DND-41 (cell line): ENCODE results near the gene ADD2.

ENCODE experiments used
- ATAC-seq: fragments of 200-7000 bp; cut with Tn5 transposase; 3 replicates; pipeline ENCODE4 v1.9.1; 2021; ENCODE audit warnings: low read depth; ENCODE audit not compliant: insufficient read depth
- DNase-seq: peaks from one replicate; pipeline ENCODE4 v3.0.0-alpha.2; 2020
- H2AFZ ChIP-seq: 2 replicates; pipeline ENCODE4 v1.6.0; 2012; ENCODE audit warnings: low read depth, low read length
- H3K27ac ChIP-seq: 2 replicates; pipeline ENCODE4 v1.5.1; 2012; ENCODE audit warnings: low read length, inconsistent platforms
- H3K27me3 ChIP-seq: fragments of 200-600 bp; sonication (generic); 2 replicates; pipeline ENCODE4 v1.6.0; 2012; ENCODE audit warnings: low read length, mild to moderate bottlenecking, inconsistent platforms; ENCODE audit not compliant: insufficient read depth, poor library complexity
- H3K36me3 ChIP-seq: 2 replicates; pipeline ENCODE4 v1.5.1; 2012; ENCODE audit warnings: low read length, inconsistent platforms; ENCODE audit not compliant: insufficient read depth
- H3K4me1 ChIP-seq: 2 replicates; pipeline ENCODE4 v1.5.1; 2012; ENCODE audit warnings: mild to moderate bottlenecking, low read length; ENCODE audit not compliant: insufficient read depth
- H3K4me2 ChIP-seq: 2 replicates; pipeline ENCODE4 v1.6.0; 2012; ENCODE audit warnings: mild to moderate bottlenecking, moderate library complexity, low read length, inconsistent platforms; ENCODE audit not compliant: insufficient read depth
- H3K4me3 ChIP-seq, 2 experiments: fragments of 200-600 bp in 1 of 2; shearing (Covaris generic) in 1 of 2; 2 replicates each; pipeline ENCODE4 v1.5.1; 2012 to 2016; ENCODE audit warnings: inconsistent platforms in 2 of 2, low read length in 2 of 2, mild to moderate bottlenecking in 2 of 2, low read depth in 1 of 2, moderate library complexity in 1 of 2
- H3K79me2 ChIP-seq: 2 replicates; pipeline ENCODE4 v1.6.0; 2012; ENCODE audit warnings: low read length, inconsistent platforms; ENCODE audit not compliant: insufficient read depth
- H3K9ac ChIP-seq: 2 replicates; pipeline ENCODE4 v1.6.0; 2012; ENCODE audit warnings: low read depth, mild to moderate bottlenecking, inconsistent platforms, low read length, moderate library complexity
- H3K9me3 ChIP-seq: 2 replicates; pipeline ENCODE4 v1.5.1; 2012; ENCODE audit warnings: low read length, moderate library complexity, mild to moderate bottlenecking, inconsistent platforms; ENCODE audit not compliant: insufficient read depth, severe bottlenecking
- H4K20me1 ChIP-seq: 2 replicates; pipeline ENCODE4 v1.6.0; 2012; ENCODE audit warnings: low read length; ENCODE audit not compliant: insufficient read depth
- EZH2 ChIP-seq: IDR thresholded peaks from 3 replicates; pipeline ENCODE4 v1.6.1; 2012; ENCODE audit warnings: borderline replicate concordance, low read depth, mild to moderate bottlenecking, moderate library complexity, low read length, inconsistent platforms; ENCODE audit not compliant: severe bottlenecking
- TF ChIP-seq, protein P1 (sequence below): IDR thresholded peaks from 2 replicates; pipeline ENCODE4 v1.5.1; 2012; ENCODE audit warnings: borderline replicate concordance, low read length, moderate library complexity, mild to moderate bottlenecking; ENCODE audit not compliant: poor library complexity, severe bottlenecking; ENCODE audit errors: extremely low read depth

Gene ADD2

DNA sequence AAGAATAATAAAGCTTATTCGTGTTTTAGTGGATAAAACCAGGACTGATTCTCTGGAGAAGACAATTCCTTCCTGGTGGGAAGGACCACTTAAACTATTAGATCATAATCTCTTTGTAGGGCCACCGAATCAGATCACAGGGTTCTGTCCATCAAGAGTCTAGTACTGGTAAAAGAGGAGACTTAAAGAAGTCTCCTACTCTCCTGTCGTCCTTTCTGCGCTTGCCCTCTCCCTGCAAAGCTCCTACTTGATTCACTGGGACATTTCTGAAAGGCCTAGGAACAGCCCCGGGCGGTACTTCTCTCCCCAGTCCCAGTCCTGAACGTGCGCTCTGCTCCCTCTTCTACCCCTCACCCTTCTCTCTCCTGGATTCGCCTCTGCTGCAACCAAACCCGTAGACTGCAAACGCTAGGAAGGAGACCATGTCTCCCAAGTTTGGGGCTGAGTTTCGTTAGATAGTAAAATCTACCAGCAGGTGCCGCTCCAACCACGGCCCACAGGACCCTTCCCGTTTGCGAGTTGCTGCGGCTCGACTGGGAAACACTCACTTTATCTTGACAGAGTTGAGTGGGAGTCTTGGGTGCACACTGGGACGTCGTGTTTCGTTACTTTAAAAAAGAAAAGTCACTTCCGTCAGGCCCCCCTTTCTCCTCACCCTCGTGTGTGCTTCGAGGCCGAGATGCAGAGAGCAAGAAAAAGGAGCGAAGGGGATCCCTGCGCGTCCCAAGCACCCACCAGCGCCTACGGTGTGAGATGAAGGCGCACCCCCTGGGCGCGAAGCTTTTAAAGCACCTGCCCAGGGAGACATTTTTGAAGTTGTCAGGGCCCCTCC, 21.5 kb upstream of the ADD2 start:
- peak; percentile 25 for DNase-seq
- Histone ChIP-seq H3K79me2 (no peaks in the 10 kb centered on the region), H3K27me3 (peaks cover 13% of the 10 kb centered on the region), H3K36me3 (no peaks in the 10 kb centered on the region), H2AFZ (no peak overlapping the region), H3K9me3 (no peaks in the 10 kb centered on the region), H3K4me2 (no peak overlapping the region), H3K4me3 (no peak overlapping the region), H4K20me1 (no peaks in the 10 kb centered on the region), H3K27ac (no peak overlapping the region), H3K4me1 (no peaks in the 10 kb centered on the region), H3K9ac (no peak overlapping the region)
- TF ChIP-seq EZH2 = no peak
- TF ChIP-seq, protein P1, sequence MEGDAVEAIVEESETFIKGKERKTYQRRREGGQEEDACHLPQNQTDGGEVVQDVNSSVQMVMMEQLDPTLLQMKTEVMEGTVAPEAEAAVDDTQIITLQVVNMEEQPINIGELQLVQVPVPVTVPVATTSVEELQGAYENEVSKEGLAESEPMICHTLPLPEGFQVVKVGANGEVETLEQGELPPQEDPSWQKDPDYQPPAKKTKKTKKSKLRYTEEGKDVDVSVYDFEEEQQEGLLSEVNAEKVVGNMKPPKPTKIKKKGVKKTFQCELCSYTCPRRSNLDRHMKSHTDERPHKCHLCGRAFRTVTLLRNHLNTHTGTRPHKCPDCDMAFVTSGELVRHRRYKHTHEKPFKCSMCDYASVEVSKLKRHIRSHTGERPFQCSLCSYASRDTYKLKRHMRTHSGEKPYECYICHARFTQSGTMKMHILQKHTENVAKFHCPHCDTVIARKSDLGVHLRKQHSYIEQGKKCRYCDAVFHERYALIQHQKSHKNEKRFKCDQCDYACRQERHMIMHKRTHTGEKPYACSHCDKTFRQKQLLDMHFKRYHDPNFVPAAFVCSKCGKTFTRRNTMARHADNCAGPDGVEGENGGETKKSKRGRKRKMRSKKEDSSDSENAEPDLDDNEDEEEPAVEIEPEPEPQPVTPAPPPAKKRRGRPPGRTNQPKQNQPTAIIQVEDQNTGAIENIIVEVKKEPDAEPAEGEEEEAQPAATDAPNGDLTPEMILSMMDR = peak; percentile 42
- peak; percentile 44; the same call in 1 of the 3 replicates for ATAC-seq

DNA sequence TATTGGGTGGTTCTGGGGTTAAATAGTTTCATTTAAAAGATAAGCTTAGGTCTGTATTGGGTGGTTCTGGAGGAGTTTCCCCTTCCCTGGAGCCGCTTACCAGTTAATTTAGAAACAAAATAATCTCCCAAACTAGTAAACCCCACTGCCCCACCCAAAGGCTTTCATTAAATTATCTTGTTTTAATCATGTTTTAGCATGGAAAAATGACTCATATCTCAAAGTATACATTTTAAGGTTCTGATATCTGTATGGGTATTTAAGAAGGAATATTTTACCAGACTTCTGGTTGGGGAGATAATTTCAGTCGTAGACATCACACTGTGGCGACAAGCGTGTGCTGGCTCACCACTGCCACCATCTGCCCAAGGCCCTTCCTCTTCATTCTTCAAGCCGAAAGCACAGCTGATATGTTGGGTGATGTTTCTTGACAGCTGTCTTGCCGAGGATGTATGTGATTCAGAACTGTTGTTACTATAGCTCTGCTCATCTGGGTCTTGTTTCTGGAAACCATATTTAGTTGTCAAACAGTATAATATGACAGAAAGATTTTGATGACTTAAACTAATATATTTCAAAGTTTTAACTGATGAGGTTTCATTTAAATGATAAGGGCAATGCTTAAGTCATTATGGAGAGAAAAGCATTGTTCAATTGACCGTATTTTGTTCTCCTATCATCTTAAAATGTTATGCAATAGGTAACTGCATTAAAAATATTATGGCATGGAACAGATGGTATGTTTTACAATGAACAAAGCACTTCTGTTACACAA, 17.3 kb upstream of the ADD2 start:
- Histone ChIP-seq H3K27ac (no peak overlapping the region), H2AFZ (no peak overlapping the region)
- TF ChIP-seq EZH2 = no peak
- TF ChIP-seq, protein P1 = peak; percentile 51

DNA sequence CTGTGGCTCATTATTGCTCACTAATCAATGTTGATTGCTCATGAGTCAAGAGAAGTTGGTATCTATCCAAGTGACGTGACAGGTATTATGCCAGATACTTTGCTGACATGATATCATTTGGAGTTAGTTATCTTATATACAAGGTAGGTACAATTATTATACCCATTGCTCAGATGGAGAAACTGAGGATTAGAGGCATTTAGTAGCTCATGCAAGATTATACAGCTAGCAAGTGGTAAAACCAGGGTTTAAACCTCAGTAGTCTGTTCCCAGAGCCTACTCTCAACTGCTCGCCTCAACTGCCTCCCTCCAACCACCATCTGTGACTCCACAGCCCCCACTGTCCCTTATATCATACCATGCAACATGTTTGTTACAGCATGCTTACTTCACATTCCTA, 16.3 kb upstream of the ADD2 start:
- no peak for ATAC-seq
- Histone ChIP-seq H3K4me2 (no peak overlapping the region), H3K27me3 (peaks cover 12% of the 10 kb centered on the region), H3K27ac (no peak overlapping the region), H3K9me3 (no peaks in the 10 kb centered on the region), H3K4me1 (no peaks in the 10 kb centered on the region), H4K20me1 (no peaks in the 10 kb centered on the region), H3K79me2 (no peaks in the 10 kb centered on the region), H3K9ac (no peak overlapping the region), H2AFZ (no peak overlapping the region), H3K36me3 (no peaks in the 10 kb centered on the region), H3K4me3 (no peak overlapping the region)
- TF ChIP-seq, protein P1 = no peak
- no peak for TF ChIP-seq EZH2
- no peak for DNase-seq

More for the DNA sequence above, 17.3 kb upstream of the ADD2 start:
- peaks cover 11% of the 10 kb centered on the region for H3K27me3 ChIP-seq
- H3K4me1 ChIP-seq = no peaks in the 10 kb centered on the region
- ATAC-seq = peak; percentile 56; the same call in 2 of the 3 replicates
- H3K9me3 ChIP-seq = no peaks in the 10 kb centered on the region
- H4K20me1 ChIP-seq = no peaks in the 10 kb centered on the region
- no peak overlapping the region for H3K4me2 ChIP-seq
- DNase-seq = peak; percentile 19
- H3K36me3 ChIP-seq = no peaks in the 10 kb centered on the region
- H3K79me2 ChIP-seq = no peaks in the 10 kb centered on the region
- no peak overlapping the region for H3K4me3 ChIP-seq
- H3K9ac ChIP-seq = no peak overlapping the region
